ENCODE results near the gene SCNM1. TPM values are rescaled to one million over a fixed set of nuclear protein-coding genes. Genes with fewer than 3 reads are reported as not detected.

Gene SCNM1
- total RNA-seq, 1 experiment from 2014 or later: 34.1 TPM

DNA sequence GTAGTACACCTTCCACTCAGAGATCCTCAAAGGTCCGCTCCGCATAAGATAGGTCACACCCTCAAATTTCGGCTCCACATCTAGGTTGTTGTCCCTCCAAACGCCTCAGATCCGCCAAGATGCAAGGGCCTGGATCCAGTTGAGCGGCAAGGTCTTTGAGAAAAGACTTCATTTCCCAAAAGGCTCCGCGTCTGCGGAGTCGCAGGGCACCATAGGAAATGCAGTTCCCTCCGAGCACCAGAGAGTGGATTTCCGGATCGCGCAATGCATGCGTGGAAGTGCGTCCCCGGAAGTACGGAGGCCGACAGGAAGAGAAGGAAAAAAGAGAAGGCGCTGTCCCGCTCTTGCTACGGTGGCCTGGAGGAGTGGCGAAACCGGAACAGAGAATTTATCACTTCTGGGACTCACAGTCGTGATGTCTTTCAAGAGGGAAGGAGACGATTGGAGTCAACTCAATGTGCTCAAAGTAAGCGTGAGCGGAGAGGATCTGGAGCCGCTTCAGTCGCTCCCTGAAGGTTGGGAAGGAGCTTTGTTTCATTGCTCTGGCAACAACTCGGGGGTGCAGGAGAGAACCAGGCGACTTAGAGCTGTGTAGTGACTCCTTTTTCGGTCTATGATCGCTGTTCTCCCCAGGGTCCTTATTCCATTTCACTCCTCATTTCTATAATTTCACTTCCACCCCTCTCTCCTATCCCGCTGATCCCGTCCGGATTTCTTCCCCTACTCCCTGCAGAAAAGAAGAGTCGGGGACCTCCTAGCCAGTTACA lies at the start of gene SCNM1, which contains the start of gene LYSMD1 (continued):
- no peak for TF ChIP-seq FOSL1 (IDR thresholded peaks at IDR 0.05; ENCODE audit: low read depth)
- TF ChIP-seq, protein P1, sequence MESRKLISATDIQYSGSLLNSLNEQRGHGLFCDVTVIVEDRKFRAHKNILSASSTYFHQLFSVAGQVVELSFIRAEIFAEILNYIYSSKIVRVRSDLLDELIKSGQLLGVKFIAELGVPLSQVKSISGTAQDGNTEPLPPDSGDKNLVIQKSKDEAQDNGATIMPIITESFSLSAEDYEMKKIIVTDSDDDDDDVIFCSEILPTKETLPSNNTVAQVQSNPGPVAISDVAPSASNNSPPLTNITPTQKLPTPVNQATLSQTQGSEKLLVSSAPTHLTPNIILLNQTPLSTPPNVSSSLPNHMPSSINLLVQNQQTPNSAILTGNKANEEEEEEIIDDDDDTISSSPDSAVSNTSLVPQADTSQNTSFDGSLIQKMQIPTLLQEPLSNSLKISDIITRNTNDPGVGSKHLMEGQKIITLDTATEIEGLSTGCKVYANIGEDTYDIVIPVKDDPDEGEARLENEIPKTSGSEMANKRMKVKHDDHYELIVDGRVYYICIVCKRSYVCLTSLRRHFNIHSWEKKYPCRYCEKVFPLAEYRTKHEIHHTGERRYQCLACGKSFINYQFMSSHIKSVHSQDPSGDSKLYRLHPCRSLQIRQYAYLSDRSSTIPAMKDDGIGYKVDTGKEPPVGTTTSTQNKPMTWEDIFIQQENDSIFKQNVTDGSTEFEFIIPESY (IDR thresholded peaks at IDR 0.05; ENCODE audit: extremely low read depth, insufficient replicate concordance, low read length): peak; percentile 89

DNA sequence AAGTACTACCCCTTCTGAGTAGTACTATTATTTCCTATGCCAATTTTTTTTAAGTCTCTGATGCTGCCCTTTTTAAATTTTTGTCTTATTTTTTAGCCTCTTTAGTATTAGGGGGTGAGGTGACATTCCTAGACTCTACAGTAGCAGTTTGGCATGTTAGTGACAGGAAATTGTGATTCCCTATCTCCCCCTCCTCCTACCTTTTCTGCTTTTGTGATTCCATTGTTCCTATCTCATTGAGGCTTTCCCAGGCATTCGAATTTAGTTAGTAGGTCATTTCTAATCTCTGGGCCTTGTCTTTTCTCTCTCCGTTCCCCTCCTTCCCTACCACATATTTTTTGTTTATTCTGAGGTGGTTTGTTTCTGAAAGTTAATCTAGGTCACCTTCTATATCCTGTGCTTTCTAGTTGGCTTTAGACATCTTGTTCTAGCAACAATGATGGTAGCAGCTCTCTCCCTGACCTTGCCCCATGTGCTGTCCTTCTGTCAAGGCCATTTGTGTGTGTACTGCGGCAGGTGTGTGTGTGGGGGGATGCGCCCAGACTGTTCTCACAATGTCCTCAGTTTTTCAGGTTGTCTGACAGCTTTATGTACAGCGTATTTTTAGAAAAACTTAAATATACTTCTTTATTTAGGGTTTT lies 41.1 kb upstream of the SCNM1 start:
- H4K20me1 ChIP-seq (ENCODE audit: insufficient read depth): no peaks in the 10 kb centered on the region
- intact Hi-C loops (cut with micrococcal nuclease): no loop called here
- RAD21 ChIA-PET (ENCODE audit: low non-redundant PET in 1 of 2, low total read pairs in 2 of 2, uncharacterized antibody in 2 of 2, unreplicated experiment in 2 of 2): no interaction called here
- no peaks in the 10 kb centered on the region for H3K4me1 ChIP-seq (ENCODE audit: control insufficient read depth in 1 of 2, insufficient read depth in 2 of 2, low read length in 2 of 2)
- TF ChIP-seq TCF7L2 (IDR thresholded peaks at IDR 0.05; ENCODE audit: borderline replicate concordance, extremely low read depth, insufficient read depth, insufficient read length): no peak
- no peak for TF ChIP-seq ZNF274 (IDR thresholded peaks at IDR 0.05; ENCODE audit: low read depth, low read length)
- no peak for TF ChIP-seq POLR2A (IDR thresholded peaks at IDR 0.05; ENCODE audit: borderline replicate concordance, extremely low read depth, insufficient read depth, insufficient read length)
- no peak for TF ChIP-seq ELF1 (IDR thresholded peaks at IDR 0.05; ENCODE audit: borderline replicate concordance, low read depth)
- TF ChIP-seq SP1 (IDR thresholded peaks at IDR 0.05; ENCODE audit: low read depth): no peak
- TF ChIP-seq CTCF (IDR thresholded peaks at IDR 0.05 in 2 of 3, conservative IDR thresholded peaks at IDR 0.05 in 1 of 3; ENCODE audit: borderline replicate concordance in 1 of 3, insufficient read depth in 1 of 3, low read depth in 2 of 3, low read length in 2 of 3): no peak
- TF ChIP-seq ZFX (IDR thresholded peaks at IDR 0.05): no peak
- TF ChIP-seq POLR2AphosphoS5 (IDR thresholded peaks at IDR 0.05; ENCODE audit: low read depth, low read length): no peak
- TF ChIP-seq SIN3A (IDR thresholded peaks at IDR 0.05; ENCODE audit: low read depth): no peak
- H3K27ac ChIP-seq (ENCODE audit: low read depth, low read length): no peak overlapping the region
- BruUV-seq (replicated peaks): no TSS peak
- CTCF ChIA-PET: no interaction called here
- H3K36me3 ChIP-seq (ENCODE audit: control insufficient read depth in 1 of 2, insufficient read depth in 2 of 2, low read length in 2 of 2): no peaks in the 10 kb centered on the region
- no peaks in the 10 kb centered on the region for H3K79me2 ChIP-seq (ENCODE audit: insufficient read depth, low read length)
- POLR2A ChIA-PET: no interaction called here
- DNase-seq (ENCODE audit: low read depth, low spot score) (no peak), ATAC-seq (no peak)
- no peak overlapping the region for H3K4me3 ChIP-seq (replicated peaks in 1 of 2; ENCODE audit: low read depth in 1 of 2, low read length in 2 of 2)
- H3K9me3 ChIP-seq (ENCODE audit: control insufficient read depth in 1 of 2, insufficient read depth in 1 of 2, low read depth in 1 of 2, low read length in 2 of 2): no peaks in the 10 kb centered on the region
- no peaks in the 10 kb centered on the region for H3K27me3 ChIP-seq (ENCODE audit: insufficient read depth, low read length)
- H2AFZ ChIP-seq (ENCODE audit: low read depth, low read length, poor library complexity, severe bottlenecking): no peak overlapping the region
- H3K4me2 ChIP-seq (ENCODE audit: low read length): no peak overlapping the region
- H3K9me2 ChIP-seq (ENCODE audit: insufficient read depth): no peaks in the 10 kb centered on the region
- H3K9ac ChIP-seq (ENCODE audit: low read length): no peak overlapping the region
